CD1c-positive myeloid dendritic cell (primary cell): ENCODE results near the gene DPF3.

Source experiments
- DNase-seq: peaks from one replicate; pipeline ENCODE4 v3.0.0-alpha.2; 2016; ENCODE audit errors: extremely low spot score

The DPF3 gene

DNA sequence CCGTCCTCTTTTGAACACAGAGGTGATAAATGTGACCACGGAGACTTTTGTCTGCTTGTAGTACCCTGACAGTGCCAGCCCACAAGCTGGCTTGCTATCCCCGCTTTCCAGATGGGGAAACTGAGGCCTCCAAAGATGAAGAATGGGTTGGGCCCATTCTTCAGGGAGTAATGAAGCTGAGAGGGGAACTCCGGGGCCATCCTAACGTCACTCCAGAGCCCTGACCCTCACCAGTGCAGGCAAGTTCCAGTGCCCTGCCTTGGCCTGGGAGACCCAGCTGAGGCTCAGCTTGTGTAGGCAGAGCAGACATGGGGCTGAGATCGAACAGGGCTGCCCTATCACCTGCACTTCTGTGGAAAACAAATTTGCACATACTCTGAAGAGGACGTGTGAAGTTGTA, 277.1 kb downstream of the DPF3 start:
- DNase-seq, result no peak

GRCh38 chr14:72616294-72616693, 277.6 kb downstream of the DPF3 start:
- DNase-seq, result no peak

- no peak for DNase-seq
These were observed 278.3 kb downstream of the DPF3 start for GRCh38 chr14:72615451-72616121.

DNA sequence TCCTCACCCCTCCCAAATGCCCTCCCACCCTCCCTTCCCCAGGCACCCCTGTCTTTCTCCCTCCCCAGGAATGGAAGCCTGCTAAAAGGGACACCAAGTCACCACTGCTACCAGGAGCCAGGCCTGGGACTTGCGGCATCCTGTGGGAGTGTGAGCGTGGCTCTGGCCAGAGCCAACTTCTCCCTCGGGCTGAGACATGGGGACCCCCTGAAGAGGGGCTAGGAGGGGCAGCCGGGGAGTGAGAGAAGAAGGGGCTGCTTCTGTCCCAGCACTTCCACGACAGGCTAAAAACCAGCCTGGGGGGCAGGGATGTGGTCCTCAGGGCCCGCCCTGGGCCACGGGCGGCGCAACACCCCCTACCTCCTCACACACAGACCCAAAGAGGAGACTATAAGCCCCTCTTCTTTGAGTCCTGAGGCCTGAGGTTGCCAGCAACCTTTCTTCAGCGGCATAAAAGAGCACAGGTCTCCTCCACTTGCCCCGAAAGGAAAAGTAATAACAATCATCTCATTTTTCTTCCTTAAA, 278.9 kb downstream of the DPF3 start:
- no peak for DNase-seq

GRCh38 chr14:72614365-72614764, 279.5 kb downstream of the DPF3 start:
- no peak for DNase-seq

DNA sequence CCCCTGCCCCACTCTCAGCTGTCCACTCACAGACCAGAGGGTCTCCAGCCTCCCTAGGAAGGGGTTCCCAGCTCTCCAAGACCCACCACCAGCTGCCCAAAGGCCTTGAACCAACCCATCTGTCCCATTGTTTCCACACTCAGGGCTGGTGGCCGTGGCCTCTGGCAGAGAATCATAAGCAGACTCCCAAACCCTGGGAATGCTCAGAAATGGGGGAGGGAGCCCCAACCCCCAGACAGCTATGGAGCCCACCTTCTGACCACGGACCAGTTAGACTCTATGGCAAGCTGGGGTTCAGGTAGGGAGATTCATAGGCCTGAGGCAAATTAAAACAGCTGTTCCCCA, 280.0 kb downstream of the DPF3 start:
- no peak for DNase-seq

DNA sequence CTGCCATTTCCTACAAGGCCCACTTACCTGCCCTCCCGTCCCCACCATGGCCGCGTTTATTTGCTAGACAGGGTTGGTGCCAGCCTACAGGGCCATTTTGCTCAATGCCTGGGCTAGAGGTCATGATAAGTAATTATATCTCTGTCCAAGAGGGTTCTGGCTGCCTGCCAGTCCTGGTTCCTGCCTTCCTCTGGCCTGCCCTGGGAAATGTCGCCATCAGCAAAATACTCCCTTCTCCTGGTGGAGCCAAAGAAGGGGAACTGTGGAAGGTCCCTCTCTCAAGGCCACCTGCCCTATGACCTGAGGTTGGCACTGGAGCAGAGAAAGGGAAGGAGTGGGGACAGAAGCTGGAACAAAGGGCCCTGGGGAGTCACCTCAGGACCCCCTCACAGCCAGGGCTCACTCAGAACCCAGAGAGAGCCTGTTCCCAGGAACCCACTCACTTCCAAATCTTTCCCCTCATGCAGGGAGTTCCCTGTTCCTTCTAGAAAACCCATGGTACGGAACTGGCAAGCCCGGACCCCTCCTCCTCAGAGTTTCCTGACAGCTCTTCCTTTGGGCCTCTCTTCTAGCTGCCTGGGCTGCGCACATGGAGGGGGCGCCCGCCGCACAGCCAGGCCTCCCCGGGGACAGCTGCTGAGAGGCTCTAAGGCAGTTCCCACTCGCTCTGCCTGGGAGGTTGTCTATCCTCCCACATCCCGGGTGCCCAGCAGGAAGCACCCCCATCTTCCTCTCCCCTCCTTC, 280.5 kb downstream of the DPF3 start:
- DNase-seq, result no peak

- DNase-seq, result no peak
These were observed 281.9 kb downstream of the DPF3 start for GRCh38 chr14:72612041-72612440.

DNA sequence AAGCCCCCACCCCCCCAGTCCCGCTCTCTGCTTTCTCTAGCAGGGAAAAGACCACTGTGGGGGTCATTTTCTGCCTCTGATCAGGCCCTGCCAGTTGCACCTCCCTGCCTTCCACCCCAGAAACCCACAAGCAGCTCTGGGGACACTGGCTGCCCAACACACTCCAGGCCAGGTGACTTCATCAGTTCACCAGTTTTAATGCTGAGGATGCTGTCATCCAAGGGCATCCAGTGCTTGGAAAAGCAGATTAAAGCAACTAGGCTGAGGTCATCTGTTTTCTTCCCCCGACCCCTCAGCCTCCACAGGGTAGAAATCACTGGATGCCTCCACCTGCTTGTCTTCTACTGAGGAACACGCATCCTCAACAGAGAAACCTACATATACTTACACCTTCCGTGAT, 282.4 kb downstream of the DPF3 start:
- no peak for DNase-seq

DNA sequence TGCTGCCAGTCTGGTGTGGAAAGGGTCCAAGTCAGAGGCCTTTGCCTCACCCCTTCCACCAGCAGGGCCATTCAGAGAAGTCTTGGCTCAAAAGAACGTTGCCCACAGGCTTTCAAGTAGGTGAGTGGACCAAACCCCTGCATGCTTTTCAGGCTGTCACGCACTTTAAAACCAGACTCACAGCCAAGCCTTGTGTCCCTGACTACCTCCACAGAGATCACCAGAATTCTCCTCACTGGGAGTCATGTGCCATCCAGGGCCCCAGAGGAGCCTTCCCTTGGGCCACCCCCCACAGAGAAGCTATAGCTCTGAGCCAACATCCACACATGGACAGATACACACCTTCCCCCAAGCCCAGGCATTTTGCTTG, 283.1 kb downstream of the DPF3 start:
- DNase-seq, result no peak

DNA sequence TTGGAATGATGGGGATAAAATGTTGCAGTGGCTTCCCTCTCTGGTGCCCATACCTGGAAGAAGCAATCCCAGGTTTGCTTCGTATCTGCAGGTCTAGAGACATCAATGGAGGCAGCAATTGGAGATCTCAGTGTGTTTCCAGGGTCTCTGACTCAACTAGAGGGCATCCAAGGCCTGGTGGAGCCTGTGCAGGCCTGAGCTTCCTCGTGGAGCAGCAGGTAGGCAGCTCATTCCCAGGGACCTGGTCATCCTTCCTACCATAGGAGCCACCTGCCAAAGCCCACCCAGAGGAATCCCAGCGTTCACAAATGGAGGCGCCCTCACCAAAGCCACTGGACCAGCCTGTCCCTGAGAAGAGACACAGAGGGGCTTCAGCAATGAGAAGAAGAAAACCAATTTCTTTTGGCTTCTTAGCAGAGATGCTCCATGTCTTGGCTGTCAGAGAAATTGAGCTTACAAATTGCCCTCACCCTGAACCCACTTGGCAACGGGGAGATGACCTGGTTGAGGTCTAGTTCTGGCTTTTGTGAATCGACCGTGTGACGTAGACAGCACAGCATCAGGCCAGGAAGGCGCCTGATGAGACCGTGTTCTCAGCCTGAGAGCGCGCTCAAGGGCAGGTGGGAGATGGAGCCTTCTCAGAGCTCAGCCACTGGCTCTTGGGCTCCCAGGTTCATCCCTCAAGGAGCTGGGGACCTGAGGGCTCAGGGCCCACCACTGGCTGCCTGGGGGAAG, 283.6 kb downstream of the DPF3 start:
- no peak for DNase-seq

DNA sequence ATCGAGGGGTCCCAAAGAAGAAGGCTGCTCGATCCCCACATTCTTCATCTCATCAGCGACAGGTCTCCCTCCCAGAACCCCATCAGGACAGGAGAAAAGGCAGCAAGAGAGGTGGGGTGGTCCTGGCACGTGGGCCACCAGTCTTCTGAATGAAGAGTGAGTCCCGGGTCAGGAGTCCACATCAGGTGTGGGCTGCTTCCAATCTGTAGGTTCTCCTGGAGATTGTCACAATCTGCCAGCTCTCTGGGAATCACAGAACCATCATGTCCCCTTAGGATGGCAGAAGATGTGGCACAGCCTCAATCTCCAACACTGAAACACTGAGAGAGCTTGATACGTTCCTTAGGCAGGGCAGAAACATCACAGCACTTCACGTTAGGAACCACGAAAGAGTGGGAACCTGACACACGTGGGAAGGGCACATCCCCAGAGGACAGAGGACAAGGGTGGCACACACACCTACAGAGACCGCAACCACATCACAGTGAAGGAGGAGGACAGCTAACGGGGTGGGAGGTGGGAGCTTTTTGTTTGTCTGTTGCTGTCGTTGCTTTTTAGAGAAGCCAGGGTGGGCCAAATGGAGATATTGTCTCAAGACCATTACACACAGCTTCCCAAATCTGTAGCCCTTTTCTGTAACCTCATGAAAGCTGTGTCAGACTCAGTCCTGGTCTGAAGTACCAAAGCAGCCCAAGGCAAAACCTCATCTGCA, 284.5 kb downstream of the DPF3 start:
- DNase-seq, result no peak

DNA sequence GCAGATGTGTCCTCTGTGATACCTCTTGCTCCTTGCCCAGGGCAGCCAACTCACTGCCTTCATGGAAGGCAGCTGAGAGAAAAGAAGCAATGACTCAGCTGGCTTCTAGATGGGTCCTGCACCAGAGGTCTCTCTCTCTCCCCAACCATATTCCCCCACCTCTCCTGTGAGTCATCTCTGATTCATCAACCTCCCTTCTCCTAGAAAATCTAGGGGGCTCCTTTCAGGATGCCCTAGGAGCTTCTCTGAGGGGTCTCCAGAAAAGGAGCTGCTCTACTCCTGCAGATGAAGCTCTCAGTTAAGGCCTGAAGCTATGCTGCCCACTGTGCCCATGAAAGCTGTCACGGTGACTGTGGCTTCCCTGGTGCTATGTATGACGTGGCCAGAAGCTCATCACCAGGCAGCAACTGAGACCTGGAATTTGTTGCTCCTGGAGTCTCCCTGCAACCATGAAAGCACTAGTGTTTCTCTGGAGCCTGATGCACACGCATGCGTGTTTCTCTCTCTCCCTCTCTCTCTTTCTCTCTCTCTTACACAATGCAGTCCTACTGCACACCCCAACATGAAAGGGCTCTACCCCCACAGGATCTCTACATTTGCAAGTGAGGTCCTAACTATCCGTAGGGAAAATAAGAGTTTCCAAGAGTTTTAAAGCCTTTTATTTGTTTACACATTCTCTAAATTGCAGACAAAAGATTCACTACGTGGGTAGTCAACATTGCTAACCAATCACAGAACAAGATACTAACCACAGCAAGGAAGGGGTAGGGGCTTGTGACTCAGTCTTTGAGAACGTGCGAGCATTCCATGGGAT, 285.3 kb downstream of the DPF3 start:
- no peak for DNase-seq

DNA sequence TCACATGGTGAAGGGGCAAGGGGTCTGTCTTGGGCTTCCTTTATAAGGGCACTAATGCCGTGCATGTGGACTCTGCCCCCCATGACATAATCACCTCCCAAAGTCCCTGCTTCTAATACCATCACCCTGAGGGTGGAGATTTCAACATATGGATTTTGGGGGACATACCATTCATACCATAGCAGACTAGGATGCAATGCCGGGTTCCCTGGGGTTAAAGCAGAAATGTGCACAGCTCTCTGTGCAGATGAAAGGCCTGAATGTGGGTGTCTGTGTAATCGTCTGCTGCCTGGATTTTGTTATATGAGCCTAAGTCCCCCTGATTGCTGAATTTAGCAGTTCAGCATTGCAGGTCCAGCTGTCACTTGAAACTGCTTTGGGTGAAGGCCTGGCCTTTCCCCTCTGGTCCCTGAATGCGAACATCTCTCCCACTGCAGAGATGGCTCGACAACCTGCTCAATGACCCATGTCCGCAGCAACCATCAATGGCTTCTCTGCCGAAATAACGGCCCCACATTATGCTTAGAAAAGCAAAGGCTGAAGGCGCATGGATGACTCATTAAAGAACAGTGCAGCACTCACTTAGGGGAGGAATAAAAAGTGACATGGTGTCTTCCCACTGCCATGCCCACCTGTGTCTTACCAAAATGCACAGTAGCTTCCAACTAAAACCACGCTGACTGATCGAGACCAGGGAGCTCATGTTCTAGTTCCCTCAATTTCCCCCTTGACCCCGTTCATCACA, 286.3 kb downstream of the DPF3 start:
- no peak for DNase-seq

DNA sequence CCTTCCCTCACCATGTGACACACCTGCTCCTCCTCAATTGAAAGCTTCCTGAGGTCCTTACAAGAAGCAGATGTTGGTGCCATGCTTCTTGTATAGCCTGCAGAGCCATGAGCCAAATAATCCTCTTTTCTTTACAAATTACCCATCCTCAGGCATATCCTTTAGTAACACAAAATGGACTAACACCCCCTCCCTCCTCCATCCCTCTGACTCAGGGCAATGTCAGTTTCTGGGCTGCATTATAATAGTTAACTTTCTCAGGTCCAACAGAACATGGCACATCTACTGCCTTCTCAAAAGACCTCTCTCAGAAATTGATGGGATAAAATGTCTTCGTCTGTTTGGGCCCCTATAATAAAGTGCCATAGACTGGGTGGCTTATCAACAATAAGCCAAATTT, 287.0 kb downstream of the DPF3 start:
- no peak for DNase-seq

DNA sequence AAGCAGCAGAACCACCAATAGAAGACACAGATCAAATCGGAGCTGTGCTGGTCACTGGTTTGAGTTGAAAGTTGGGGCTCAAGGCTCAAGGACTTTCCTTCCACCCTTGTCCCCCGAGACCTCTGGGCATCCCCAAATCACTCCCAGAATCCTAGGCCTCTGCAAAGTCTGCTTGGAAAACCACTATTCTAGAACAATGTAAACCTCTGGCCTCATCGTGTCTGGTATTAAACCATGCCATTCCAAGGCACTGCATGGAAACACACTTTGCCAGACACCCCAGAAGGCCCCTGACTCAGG, 288.0 kb downstream of the DPF3 start:
- no peak for DNase-seq

DNA sequence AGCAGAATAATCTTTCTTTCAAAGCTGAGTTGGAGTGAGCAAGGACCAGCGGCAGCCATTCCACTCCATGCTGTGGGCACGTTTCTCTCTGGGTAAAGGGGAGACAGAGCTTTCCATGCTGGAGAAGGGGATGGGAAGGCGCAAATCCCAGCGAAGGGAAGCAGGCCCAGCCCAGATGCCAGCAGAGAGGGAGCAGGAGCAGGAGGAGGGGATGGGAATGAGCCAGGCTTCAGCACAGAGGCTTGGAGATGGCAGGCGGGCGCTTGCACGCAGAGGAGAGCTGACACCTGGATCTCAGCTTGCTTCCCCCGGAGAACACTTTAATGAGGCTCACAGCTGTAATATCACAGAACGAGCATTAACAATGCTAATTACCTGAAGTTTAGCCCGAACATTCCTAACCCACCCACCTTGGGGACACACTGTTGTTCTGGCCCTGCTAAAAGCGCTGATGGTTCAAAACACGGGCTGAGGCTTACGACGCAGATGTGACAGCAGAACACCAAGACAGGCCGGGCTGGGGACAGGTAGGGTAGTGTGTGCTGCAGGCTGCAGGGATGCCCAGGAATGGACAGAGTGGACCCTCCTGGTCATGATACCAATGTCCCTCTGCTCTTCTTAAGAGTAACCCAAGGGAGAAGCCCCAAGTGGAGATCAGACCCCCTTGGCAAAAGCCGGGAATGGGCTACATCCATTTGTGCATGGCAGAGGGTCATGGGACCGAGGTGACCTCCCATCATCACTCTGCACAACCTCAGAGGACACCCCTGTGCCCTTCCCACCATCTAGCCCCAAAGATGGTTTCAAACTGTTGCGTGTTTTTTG, 288.6 kb downstream of the DPF3 start:
- no peak for DNase-seq

DNA sequence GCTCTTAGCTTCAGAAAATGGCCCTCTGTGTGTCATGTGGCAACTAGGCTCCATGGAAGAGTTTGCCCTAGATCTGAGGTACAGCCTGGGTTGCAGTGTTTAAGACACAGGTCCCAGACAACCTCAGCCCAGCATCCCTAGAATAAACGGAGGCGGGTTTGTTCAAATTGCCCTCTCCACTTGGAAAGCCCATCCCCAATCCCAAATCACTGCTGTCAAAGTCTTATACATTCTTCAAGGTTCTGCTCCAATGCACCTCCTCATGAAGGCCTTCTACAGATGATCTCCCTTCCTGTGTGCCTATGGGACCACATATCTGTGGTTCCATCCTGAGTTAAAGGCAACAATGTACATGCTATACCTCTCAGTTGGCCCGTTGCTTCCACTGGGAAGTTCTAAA, 289.8 kb downstream of the DPF3 start:
- DNase-seq, result no peak

DNA sequence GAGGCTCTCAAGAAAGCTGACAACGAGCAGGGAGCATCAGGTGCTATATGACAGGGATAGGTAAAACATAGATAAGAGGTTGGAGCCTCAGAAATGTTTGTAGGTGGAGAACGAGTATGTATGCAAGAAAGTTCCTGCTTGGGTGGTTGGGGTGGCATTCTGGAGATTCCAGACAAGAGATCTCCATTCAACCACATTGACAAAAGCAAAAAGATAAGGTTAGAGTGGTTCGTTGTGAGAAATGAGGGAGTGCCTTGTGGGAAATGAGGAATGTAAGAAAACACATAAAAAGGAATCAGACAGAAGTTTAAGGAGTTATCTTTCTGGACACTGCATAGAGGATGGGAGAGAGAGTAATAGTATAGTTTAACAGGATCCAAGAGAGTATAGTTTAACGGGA, 290.3 kb downstream of the DPF3 start:
- no peak for DNase-seq
